Esophagus squamous epithelium (tissue), 5 donors: ENCODE results near the gene CD200. TPM values are rescaled to one million over a fixed set of nuclear protein-coding genes. Genes with fewer than 3 reads are reported as not detected.
"Not testable (repeated sequence)": the region's sequence is repeated elsewhere in the genome, so short reads cannot be mapped to it uniquely, and the experiment has no call there.

Experiments used
- DNase-seq: peaks from one replicate; lab custom pipeline; 2025; lab: John Stamatoyannopoulos, UW
- H3K27ac ChIP-seq, 4 donors: fragments of 200-600 bp; sonication (generic); one replicate each; pipeline ENCODE4 v1.5.1; 2016 to 2019; ENCODE audit warnings: mild to moderate bottlenecking in 1 of 4
- H3K27me3 ChIP-seq, 4 donors: fragments of 200-600 bp; sonication (generic); 1 replicate in 3 of 4; 2 replicates in 1 of 4; pipeline versions ENCODE4 v1.5.1 to v1.6.0; 2017 to 2021; ENCODE audit warnings: antibody characterized with exemption in 1 of 4
- H3K36me3 ChIP-seq, 3 donors: fragments of 200-600 bp; sonication (generic); one replicate each; pipeline ENCODE4 v1.5.1; 2016 to 2019
- H3K4me1 ChIP-seq, 3 donors: fragments of 200-600 bp; sonication (generic); one replicate each; pipeline ENCODE4 v1.5.1; 2017 to 2019
- H3K4me3 ChIP-seq, 4 donors: fragments of 200-600 bp; sonication (generic); 1 replicate in 3 of 4; 2 replicates in 1 of 4; pipeline ENCODE4 v1.5.1; 2016 to 2019; ENCODE audit warnings: mild to moderate bottlenecking in 2 of 4, moderate library complexity in 1 of 4
- H3K9me3 ChIP-seq, 3 donors: fragments of 200-600 bp; sonication (generic); one replicate each; pipeline ENCODE4 v1.5.1; 2016 to 2019
- CTCF ChIP-seq, 6 experiments: fragments of 450-650 bp in 4 of 6; fragments of 200-600 bp in 2 of 6; sonication (generic) in 2 of 6; IDR thresholded peaks; one replicate each; pipeline ENCODE4 v1.5.1; 2016 to 2019; ENCODE audit warnings: antibody characterized with exemption in 6 of 6, mild to moderate bottlenecking in 4 of 6, moderate library complexity in 4 of 6
- POLR2A ChIP-seq, 4 donors: fragments of 450-650 bp; IDR thresholded peaks; one replicate each; pipeline ENCODE4 v1.6.1; 2017; ENCODE audit warnings: antibody characterized with exemption in 4 of 4, mild to moderate bottlenecking in 4 of 4, moderate library complexity in 3 of 4
- WGBS, 2 donors: methylation state at CpG; one replicate each; pipeline ENCODE4 v1.1.5; 2018; 5-methylcytosine and 5-hydroxymethylcytosine counted together
- intact Hi-C: fragments of 100-400 bp; cut with DNase I; formaldehyde crosslinking; loops from one replicate; pipeline ENCODE4 v1.15.0; 2022
- total RNA-seq, 4 donors: library from RNA; depleted of rRNA; stranded (reverse); fragments of >200 nt; gene quantifications; one replicate each; pipeline ENCODE4 v1.1.0, GENCODE V29; 2016
- donor health status: DM: yes; HTN: yes; CAD: no.

Gene CD200
- total RNA-seq, 4 donors from 2014 or later, result 0.27 to 8.4 (median 1.4) TPM

- Histone ChIP-seq H3K4me3 (no peak overlapping the region), H3K27ac (no peak overlapping the region), H3K36me3 (no peaks in the 10 kb centered on the region), H3K27me3 (no peaks in the 10 kb centered on the region), H3K9me3 (no peaks in the 10 kb centered on the region), H3K4me1 (peaks cover 0 to 5% (median 5%) of the 10 kb centered on the region in 3 donors)
- WGBS, 2 donors, result 82 to 100% methylated on average over 2 of the region's 2 CpGs
- intact Hi-C loops, result no loop called here
- DNase-seq, result no peak
- TF ChIP-seq POLR2A (IDR thresholded peaks at IDR 0.05) (no peak), CTCF (IDR thresholded peaks at IDR 0.05) (no peak)
These were observed 66.1 kb downstream of the CD200 start for GRCh38 chr3:112399064-112399463.

DNA sequence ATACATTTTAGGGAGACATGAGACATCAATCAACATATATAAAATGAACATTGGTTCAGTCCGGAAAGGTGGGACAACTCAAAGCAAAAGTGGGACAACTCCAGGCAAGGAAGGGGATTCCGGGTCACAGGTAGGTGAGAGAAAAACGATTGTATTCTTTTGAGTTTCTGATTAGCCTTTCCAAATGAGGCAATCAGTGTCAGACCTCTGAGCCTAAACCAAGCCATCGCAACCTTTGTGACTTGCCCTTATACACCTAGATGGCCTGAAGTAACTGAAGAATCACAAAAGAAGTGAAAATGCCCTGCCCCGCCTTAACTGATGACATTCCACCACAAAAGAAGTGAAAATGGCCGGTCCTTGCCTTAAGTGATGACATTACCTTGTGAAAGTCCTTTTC, 66.6 kb downstream of the CD200 start:
- H3K4me1 ChIP-seq, H3K27me3 ChIP-seq, H3K27ac ChIP-seq, H3K36me3 ChIP-seq, intact Hi-C loops, H3K9me3 ChIP-seq, H3K4me3 ChIP-seq, DNase-seq: not testable (repeated sequence)
- WGBS, 2 donors, result 91% methylated on average over 6 of the region's 6 CpGs

DNA sequence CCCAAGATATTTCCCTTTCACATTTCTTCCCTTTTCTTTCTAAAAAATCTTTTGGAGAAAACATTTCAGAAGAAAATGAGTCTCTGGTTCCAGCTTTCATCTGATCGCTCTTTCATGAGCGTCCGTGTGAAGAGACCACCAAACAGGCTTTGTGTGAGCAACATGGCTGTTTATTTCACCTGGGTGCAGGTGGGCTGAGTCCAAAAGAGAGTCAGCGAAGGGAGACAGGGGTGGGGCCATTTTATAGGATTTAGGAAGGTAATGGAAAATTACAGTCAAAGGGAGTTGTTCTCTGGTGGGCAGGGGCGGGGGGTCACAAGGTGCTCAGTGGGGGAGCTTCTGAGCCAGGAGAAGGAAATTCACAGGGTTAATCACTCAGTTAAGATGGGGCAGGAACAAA, 67.4 kb downstream of the CD200 start:
- H3K27ac ChIP-seq, H3K27me3 ChIP-seq, H3K4me1 ChIP-seq, intact Hi-C loops, H3K4me3 ChIP-seq, H3K36me3 ChIP-seq, H3K9me3 ChIP-seq, DNase-seq: not testable (repeated sequence)
- 98 to 100% methylated on average over 4 to 5 of the region's 5 CpGs for WGBS, 2 donors

DNA sequence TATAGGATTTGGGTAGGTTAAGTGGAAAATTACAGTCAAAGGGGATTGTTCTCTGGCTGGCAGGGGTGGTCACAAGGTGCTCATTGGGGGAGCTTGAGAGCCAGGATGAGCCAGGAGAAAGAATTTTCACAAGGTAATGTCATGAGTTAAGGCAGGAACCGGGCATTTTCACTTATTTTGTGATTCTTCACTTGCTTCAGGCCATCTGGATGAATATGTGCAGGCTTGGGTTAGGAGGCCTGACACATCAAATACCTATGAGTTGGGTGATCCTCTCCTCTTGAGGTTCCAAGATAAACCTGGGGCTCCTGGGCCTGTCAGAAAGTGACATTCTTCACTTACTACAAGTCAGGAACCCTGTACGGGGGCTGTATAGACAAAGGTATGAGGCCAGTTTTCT, 68.7 kb downstream of the CD200 start:
- no peaks in the 10 kb centered on the region for H3K36me3 ChIP-seq
- 85 to 88% methylated on average over 2 of the region's 2 CpGs for WGBS, 2 donors
- H3K27ac ChIP-seq, result no peak overlapping the region
- H3K4me3 ChIP-seq, result no peak overlapping the region
- no peaks in the 10 kb centered on the region for H3K4me1 ChIP-seq
- intact Hi-C loops, result no loop called here
- no peak for DNase-seq
- no peak for TF ChIP-seq CTCF (IDR thresholded peaks at IDR 0.05)
- TF ChIP-seq POLR2A (IDR thresholded peaks at IDR 0.05), result no peak
- H3K9me3 ChIP-seq, result no peaks in the 10 kb centered on the region
- no peaks in the 10 kb centered on the region for H3K27me3 ChIP-seq

DNA sequence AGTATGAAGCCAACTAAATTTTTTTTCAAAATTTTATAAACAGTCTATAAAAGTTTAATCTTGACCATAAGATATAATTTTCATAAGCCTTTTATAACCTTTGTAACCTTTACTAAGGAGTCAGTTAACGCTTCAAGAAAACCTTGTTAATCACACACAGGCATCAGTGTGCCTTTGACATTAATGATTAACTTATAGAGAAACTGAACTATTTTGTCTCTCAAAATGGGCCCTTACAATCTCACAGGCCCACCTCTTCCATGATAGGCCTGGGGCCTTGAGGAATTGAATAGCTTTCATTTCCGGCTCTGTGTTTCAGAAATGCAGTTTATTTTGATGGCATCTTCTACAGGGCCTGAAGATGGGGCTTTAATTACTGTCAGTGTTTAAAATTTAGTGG, 70.1 kb downstream of the CD200 start:
- H3K27me3 ChIP-seq, result no peaks in the 10 kb centered on the region
- DNase-seq, result no peak
- H3K36me3 ChIP-seq, result no peaks in the 10 kb centered on the region
- no peak overlapping the region for H3K4me3 ChIP-seq
- peaks cover 0 to 11% (median 0%) of the 10 kb centered on the region in 3 donors for H3K4me1 ChIP-seq
- WGBS, 2 donors, result 93 to 98% methylated on average over 2 of the region's 2 CpGs
- no peaks in the 10 kb centered on the region for H3K9me3 ChIP-seq
- H3K27ac ChIP-seq, result no peak overlapping the region
- intact Hi-C loops, result no loop called here
- TF ChIP-seq POLR2A (IDR thresholded peaks at IDR 0.05) (no peak), CTCF (IDR thresholded peaks at IDR 0.05) (no peak)

- H3K4me3 ChIP-seq, DNase-seq, H3K27me3 ChIP-seq, H3K27ac ChIP-seq, H3K9me3 ChIP-seq, H3K36me3 ChIP-seq, intact Hi-C loops: not testable (repeated sequence)
- 86 to 94% methylated on average over 5 of the region's 5 CpGs for WGBS, 2 donors
- H3K4me1 ChIP-seq, result peaks cover 0 to 11% (median 0%) of the 10 kb centered on the region in 3 donors
These were observed 72.1 kb downstream of the CD200 start for GRCh38 chr3:112404924-112405549.

- no peak for DNase-seq
- no peak for TF ChIP-seq CTCF (IDR thresholded peaks at IDR 0.05)
- TF ChIP-seq POLR2A (IDR thresholded peaks at IDR 0.05), result no peak
- H3K27ac ChIP-seq, result no peak overlapping the region
These were observed 72.9 kb downstream of the CD200 start for GRCh38 chr3:112405845-112406244.

More at GRCh38 chr3:112405845-112406244, 72.9 kb downstream of the CD200 start:
- H3K9me3 ChIP-seq, result no peaks in the 10 kb centered on the region
- H3K4me3 ChIP-seq, result no peak overlapping the region
- WGBS, 2 donors, result 69 to 71% methylated on average over 4 of the region's 4 CpGs
- H3K4me1 ChIP-seq, result peaks cover 0 to 11% (median 0%) of the 10 kb centered on the region in 3 donors
- intact Hi-C loops, result no loop called here
- no peaks in the 10 kb centered on the region for H3K27me3 ChIP-seq
- H3K36me3 ChIP-seq, result no peaks in the 10 kb centered on the region
